22Rv1 (cell line): ENCODE measurements around the gene ANKRD66.

Source experiments
- CTCF ChIP-seq: fragments of 450-650 bp; IDR thresholded peaks from 2 replicates; pipeline ENCODE4 v1.5.1; 2017; ENCODE audit warnings: mild to moderate bottlenecking
- ZFX ChIP-seq: fragments of 450-650 bp; IDR thresholded peaks from 2 replicates; pipeline ENCODE4 v1.6.1; 2017; ENCODE audit warnings: antibody characterized with exemption, borderline replicate concordance

- TF ChIP-seq CTCF, result no peak
- no peak for TF ChIP-seq ZFX
Observed at GRCh38 chr6:46729787-46730326, 16.9 kb upstream of the ANKRD66 start.
